GM10248 (cell line): ENCODE data around the gene KRT77.

Experiments
- CTCF ChIA-PET: fragments of 300-600 bp; sonication (Branson Sonifier 250); formaldehyde crosslinking; extraction: SDS; loops from one replicate; lab custom pipeline; 2021; ENCODE audit warnings: antibody characterized with exemption; lab: Yijun Ruan, JAX
- POLR2A ChIA-PET: fragments of 350-650 bp; sonication (Branson Sonifier 250); formaldehyde crosslinking; extraction: SDS; loops from one replicate; lab custom pipeline; 2020; ENCODE audit warnings: antibody characterized with exemption; lab: Yijun Ruan, JAX
- DNase-seq: peaks from one replicate; pipeline ENCODE4 v3.0.0; 2012; ENCODE audit errors: extremely low spot score
- TF ChIP-seq, protein P1 (sequence below): IDR thresholded peaks from 2 replicates; pipeline ENCODE4 v1.5.1; 2012; ENCODE audit warnings: mild to moderate bottlenecking, low read depth; ENCODE audit errors: extremely low read depth, missing control alignments, control extremely low read depth

KRT77 gene

DNA sequence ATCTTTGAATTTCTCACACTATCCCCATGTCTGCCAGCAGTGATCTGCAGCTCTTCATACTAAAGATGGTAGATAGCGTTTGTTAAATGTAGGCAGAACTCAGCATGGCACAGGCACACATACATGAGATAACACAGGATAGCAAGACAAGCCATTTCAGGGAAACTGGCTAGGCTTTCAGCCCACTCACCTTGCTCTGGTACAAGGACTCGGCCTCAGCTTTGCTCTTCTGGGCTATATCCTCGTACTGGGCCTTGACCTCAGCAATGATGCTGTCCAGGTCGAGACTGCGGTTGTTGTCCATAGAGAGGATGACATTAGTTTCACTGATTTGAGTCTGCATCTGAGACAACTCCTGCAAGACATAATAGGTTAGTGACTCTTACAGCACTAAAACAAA lies 26.2 kb downstream of the KRT77 start:
- TF ChIP-seq, protein P1, sequence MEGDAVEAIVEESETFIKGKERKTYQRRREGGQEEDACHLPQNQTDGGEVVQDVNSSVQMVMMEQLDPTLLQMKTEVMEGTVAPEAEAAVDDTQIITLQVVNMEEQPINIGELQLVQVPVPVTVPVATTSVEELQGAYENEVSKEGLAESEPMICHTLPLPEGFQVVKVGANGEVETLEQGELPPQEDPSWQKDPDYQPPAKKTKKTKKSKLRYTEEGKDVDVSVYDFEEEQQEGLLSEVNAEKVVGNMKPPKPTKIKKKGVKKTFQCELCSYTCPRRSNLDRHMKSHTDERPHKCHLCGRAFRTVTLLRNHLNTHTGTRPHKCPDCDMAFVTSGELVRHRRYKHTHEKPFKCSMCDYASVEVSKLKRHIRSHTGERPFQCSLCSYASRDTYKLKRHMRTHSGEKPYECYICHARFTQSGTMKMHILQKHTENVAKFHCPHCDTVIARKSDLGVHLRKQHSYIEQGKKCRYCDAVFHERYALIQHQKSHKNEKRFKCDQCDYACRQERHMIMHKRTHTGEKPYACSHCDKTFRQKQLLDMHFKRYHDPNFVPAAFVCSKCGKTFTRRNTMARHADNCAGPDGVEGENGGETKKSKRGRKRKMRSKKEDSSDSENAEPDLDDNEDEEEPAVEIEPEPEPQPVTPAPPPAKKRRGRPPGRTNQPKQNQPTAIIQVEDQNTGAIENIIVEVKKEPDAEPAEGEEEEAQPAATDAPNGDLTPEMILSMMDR = no peak
- POLR2A ChIA-PET = no interaction called here
- CTCF ChIA-PET = no interaction called here
- DNase-seq = no peak

DNA sequence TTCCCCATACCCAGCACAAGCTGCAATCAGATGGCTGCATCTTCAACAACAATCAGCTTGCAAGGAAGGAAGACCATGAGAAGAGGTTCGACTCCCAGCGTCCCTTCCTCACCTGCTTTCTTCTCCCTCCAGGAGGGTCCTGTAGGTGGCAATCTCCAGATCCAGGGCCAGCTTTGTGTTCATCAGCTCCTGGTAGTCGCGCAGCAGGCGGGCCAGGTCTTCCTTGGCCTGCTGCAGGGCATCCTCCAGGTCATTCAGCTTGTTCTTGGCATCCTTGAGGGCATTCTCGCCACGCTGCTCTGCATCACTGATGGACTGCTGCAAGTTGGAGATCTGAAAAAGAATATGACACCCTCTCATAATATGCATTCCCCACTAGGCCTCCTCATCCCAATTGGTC lies 27.2 kb downstream of the KRT77 start:
- TF ChIP-seq, protein P1 = no peak
- no peak for DNase-seq
- CTCF ChIA-PET = interaction anchor here (1.5 kb wide), 1 partner anchor 18 kb away, joined by 4 read pairs; no protein-coding TSS in a partner anchor
- POLR2A ChIA-PET = no interaction called here

DNA sequence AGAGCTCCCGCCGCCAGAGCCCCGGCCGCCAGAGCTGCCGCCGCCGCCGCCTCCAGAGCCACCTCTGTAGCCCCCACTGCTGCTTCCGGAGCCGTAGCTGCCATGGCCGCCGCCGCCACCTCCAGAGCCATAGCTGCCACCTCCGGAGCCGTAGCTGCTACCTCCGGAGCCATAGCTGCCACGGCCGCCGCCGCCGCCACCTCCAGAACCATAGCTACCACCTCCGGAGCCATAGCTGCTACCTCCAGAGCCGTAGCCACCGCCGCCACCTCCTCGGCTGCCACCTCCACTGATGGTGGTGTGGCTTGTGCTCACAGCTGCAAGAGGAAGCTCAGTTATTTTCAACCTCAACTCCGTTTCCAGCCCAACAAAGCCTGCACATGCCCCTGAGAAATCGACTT lies 28.0 kb downstream of the KRT77 start:
- no peak for DNase-seq
- POLR2A ChIA-PET = no interaction called here
- TF ChIP-seq, protein P1 = no peak
- CTCF ChIA-PET = interaction anchor here (0.9 to 1.5 kb wide), 3 partner anchors 10 to 17 kb away, joined by 3 to 4 read pairs (median 4); no protein-coding TSS in a partner anchor

DNA sequence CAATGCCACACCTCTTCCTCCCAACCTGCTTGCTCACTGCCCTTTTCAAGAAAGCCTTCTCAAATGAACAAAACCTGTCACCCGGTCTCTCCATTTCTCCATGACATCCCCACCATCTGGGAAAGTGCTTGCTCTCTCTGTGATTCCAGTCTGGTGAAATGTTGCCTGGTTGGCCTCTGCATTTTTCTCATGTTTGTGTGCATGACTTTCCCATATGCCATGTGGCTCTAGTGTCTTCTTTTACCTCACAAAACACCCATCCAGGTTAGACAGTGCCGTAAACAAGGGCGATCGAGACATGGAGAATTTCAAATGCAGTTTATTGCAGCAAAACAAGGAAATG lies 28.9 kb downstream of the KRT77 start:
- ChIA-PET POLR2A (no interaction called here), CTCF (interaction anchor here (1.1 kb wide), 1 partner anchor 11 kb away, joined by 4 read pairs; no protein-coding TSS in a partner anchor)
- TF ChIP-seq, protein P1 = no peak
- DNase-seq = no peak

DNA sequence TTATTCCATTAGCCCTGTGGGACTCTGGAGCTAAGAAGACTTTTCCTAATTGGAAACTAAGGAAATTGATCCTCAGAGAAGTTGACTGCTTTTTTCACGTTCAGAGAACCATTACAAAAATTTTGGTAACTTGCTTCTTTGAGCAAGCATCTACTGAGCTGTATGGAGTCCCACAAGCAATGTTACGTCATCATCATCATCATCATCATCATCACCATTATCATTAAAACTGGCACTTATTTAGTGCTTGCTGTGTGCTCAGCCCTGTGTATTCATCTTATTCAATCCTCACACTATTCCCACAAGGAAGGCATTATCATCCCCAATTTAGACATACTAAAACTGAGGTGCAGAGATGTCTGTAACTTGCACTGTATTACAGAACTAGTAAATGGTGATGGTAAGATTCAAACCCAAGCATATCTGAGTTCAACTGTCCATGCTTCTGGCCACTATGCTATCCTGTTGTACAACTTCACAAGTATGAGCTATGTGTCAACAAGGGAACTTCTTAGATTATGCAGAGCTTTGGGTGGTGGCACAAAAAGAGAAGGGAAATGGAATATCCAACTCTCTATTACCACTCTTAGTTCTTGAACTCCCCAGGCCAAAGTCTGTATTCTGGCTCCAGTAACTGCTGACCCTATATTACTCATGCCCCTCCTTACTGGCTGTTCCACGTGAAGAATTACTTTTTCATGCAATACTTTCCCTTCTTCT lies 29.5 kb downstream of the KRT77 start:
- TF ChIP-seq, protein P1 = no peak
- CTCF ChIA-PET = interaction anchor here (1.2 kb wide), 1 partner anchor 18 kb away, joined by 3 read pairs; no protein-coding TSS in a partner anchor

DNA sequence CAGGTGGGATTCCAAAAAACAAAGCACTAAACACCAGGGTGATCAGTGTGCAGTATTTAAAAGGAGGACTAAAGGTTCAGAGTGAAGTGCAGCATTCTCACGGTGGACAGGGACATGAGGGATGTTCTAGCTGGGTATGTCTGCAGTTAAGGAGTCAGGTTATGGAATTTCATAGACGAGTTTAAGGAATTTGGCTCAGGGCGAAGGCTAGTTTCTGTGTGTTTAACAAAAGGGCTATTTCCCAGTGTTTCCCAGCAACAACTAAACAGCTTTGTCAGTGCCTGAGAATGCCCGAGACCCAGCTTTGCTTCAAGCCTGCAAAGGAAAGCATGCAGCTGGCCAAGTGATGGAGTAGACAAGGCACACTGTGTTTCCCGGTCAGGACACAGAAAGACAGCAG lies 30.1 kb downstream of the KRT77 start:
- ChIA-PET CTCF (interaction anchor here (1.0 to 1.2 kb wide), 3 partner anchors 10 to 307 kb away, joined by 3 read pairs; no protein-coding TSS in a partner anchor), POLR2A (no interaction called here)
- TF ChIP-seq, protein P1 = no peak
- DNase-seq = no peak

More for the DNA sequence above, 29.5 kb downstream of the KRT77 start:
- DNase-seq = no peak
- POLR2A ChIA-PET = no interaction called here
